Activated T-cell treated with anti-CD3 and anti-CD28 coated beads, Interleukin-2, amount 50 U/mL, for 1 hour (primary cell): ENCODE measurements around the gene RSPH1.
A peak's percentile ranks its signal among the peaks of the same experiment; 100 is the strongest.

Experiments used
- DNase-seq: peaks from one replicate; pipeline ENCODE4 v3.0.0-alpha.2; 2020

Gene RSPH1

GRCh38 chr21:42443181-42443785 lies 52.7 kb downstream of the RSPH1 start:
- peak; percentile 10 for DNase-seq

DNA sequence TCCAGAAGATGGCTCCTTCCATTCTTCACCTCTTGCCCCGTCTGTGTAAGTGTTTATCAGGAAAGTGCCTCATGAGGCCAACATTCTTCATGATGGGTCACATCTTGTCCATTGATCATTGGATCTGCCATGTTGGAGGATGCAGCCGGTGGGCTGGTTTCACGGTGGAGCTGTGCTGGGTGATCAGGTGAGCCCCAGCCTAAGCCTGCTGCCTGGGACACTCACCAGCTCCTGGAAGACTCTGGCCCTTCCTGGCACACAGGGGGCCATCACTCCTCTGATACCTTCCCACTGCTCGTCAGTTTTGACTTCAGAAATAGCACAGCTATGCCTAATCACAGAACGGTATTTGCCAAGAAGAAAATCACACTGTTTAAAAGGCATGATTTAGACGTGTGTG lies 54.1 kb downstream of the RSPH1 start:
- DNase-seq, result no peak

GRCh38 chr21:42440187-42440792 lies 55.7 kb downstream of the RSPH1 start:
- DNase-seq, result no peak

DNA sequence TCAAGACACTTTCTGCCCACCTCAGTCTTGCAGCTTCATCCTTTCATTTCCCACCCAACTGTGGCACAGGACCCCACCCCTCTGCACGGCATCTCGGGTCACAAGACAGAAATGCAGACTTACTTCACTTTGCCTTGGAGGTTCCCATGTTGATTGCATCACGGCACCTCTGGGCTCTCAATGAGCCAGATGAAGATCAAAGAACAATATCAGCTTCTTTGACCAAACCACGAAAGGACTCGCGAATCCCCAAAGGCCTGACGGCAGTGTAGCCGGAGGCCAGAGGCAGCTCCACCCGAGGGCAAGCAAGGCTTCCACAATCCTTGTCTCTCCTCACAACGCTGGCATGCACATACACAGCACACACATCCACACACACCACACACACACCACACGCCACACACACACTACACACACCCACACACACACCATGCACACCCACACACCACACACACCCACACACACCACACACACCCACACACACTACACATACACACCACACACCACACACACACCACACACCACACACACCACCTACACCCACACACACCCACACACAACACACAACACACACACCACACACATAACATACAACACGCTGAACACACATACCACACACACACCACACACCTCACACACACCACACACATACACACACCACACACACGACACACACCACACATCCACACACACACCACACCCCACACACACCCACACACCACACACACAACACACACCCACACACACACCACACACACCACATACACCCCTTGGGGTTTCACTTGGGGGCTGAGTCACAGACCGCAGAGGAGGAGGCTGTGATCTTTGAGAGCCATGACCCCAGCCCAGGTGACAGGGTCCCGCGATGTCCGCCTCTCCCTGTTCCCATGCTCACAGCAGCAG lies 56.5 kb downstream of the RSPH1 start:
- no peak for DNase-seq

- no peak for DNase-seq
These were observed 57.5 kb downstream of the RSPH1 start for GRCh38 chr21:42438316-42439205.

DNA sequence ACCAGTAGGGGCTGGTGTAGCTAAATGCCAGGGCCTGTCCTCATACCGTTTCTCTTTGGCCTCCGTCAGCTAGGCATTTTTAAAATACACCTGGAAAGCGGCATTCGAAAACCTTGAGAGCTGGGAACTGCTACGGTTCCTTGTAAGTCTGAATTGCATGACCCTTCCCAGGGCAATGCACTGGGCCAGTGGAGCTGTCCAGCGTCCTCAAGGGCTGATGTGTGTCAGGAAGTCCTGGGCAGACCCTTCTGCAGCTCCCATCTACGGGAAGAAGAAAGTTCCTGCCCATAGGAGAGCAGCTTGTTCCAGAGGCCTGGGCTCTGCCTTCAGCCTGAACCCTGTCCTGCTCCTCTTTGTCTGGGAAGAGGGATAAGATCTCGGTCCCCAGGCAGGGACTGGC lies 58.2 kb downstream of the RSPH1 start:
- no peak for DNase-seq

- DNase-seq, result no peak
These were observed 59.1 kb downstream of the RSPH1 start for GRCh38 chr21:42436914-42437313.

- no peak for DNase-seq
These were observed 60.2 kb downstream of the RSPH1 start for GRCh38 chr21:42435833-42436232.

DNA sequence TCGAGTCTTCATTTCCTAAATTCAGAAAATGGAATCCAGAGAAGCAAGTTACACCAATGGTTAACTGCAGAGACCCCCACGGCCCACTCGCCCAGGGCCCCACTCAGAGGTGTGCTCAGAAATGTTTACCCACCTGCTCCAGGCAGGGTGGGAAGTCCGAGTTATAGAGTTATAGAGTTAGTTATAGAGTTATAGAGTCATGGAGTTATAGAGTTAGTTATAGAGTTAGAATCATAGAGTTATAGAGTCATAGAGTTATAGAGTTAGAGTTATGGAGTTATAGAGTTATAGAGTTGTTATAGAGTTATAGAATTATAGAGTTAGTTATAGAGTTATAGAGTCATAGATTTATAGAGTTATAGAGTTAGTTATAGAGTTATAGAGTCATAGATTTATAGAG lies 60.6 kb downstream of the RSPH1 start:
- DNase-seq, result no peak

GRCh38 chr21:42434884-42435283 lies 61.1 kb downstream of the RSPH1 start:
- DNase-seq, result no peak

DNA sequence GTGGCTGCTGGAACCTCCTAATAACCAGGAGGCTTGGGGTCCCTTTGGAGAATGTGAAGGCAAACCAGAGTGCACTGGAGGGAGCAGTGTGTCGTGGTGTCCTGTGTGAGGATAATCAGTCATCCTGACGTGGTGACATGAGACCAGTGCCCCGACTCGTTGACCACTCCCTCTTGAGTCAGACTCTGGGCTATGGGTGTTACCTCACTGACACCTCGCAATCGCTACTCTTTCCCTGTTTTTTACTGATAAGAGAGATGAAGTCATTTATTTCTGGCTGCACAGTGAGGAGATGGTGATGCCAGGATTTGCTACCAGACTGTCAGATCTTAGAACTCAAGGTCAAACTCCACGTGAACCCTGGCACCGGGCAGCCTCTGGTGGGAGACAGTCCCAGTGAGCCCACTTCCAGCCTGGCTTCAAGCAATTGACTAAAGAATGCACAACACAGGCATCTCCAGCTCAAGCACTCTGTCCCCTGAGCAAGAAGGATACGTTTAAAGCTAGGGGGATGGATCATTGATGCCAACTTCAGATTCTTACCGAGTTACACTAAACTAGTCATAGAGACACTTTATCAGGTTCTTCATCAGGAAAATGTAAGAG lies 62.0 kb downstream of the RSPH1 start:
- DNase-seq, result no peak

DNA sequence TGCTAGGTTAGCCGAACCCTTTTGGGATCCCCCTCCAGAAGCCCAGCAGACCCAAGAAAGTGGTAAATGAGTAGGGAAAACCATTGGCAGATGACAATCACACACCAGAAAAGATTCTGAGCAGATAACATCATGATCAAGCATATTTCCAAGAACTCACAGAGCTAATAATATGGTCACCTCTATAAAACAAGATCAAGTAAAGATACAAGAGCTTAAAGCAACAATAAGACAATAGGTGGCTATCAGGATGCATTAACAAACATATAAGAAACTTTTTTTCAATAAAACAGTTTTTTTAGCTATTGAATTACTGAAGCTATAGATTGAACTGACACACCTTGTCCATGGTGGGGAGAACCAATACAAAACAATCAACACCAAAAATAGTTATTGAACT lies 63.3 kb downstream of the RSPH1 start:
- DNase-seq, result no peak

DNA sequence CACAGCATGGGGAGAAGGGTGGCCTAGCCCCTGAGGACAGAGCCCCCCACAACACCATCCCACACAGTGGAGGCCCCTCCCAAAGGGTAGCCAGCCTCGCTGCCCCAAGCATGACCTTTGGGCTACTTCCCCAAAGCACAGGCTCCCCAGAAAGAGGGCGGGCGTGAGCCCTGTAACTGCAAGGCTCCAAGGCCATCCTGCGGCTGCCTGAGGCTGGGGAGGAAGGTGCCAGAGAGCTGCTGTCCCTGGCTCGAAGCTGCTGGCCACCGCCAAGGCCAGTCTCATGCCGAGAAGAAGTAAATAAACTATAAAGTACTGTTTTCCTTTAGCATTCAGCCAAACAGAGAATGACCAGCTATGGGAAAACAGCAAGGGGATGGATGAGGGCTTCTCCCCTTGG lies 64.8 kb downstream of the RSPH1 start:
- no peak for DNase-seq

DNA sequence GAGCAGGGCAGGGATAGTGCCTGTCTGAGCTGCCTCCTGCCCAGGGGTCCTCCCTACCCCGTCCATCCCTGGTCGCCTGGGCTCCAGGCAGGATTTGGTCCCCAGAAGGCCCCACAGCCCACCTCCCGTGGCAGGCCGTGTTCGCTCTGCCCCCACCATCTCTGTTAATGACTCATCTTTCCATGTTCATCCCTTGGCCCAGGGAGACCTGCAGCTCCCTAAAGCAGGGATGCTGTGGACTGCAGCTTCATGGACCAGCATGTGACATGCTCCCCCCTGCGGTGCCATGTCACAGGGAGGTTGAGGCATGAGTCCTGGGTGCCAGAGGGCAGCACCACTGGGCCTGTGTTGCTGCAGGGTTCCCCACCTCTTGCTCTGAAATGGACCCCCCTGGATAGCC lies 65.5 kb downstream of the RSPH1 start:
- DNase-seq, result no peak

DNA sequence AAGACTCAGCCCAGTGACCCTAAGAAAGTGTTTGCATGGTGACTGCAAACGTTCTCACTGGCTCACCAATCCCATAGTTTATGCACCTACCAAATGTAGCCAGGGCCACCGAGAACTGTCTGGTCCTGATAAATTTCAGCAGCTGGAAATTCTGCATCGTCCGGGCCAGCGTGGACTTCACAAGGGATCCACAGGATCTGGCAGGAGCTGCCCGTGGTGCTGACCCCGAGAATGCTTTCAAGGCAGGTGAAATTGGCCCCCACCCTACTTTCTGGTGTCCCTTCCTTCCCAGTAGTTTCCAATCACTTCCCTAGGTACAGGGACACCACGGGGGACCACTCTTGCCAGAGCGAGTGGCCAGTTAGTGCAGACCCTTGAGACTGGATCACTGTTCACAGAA lies 66.2 kb downstream of the RSPH1 start:
- peak; percentile 10 for DNase-seq

- peak; percentile 9 for DNase-seq
These were observed 67.0 kb downstream of the RSPH1 start for GRCh38 chr21:42429021-42429420.

GRCh38 chr21:42427809-42428419 lies 68.1 kb downstream of the RSPH1 start:
- DNase-seq, result peak; percentile 12

- no peak for DNase-seq
These were observed 69.0 kb downstream of the RSPH1 start for GRCh38 chr21:42426876-42427480.

DNA sequence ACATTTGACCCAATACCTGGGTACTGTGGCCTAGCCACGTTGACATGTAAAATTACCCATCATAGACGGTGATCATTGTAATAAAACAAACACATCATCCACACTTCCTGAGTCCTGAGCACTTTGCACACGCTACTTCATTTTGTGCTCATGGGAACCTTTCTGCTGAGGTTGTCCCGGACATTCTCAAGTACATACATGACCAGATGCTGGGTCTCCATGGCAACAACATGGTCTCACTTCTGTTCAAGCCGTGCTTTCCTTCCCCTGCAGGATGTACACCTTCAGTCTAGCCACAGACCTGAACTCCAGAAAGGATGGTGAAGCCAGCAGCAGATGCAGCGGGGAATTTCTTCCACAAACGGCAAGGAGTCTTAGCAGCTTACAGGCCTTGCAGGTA lies 69.6 kb downstream of the RSPH1 start:
- no peak for DNase-seq

DNA sequence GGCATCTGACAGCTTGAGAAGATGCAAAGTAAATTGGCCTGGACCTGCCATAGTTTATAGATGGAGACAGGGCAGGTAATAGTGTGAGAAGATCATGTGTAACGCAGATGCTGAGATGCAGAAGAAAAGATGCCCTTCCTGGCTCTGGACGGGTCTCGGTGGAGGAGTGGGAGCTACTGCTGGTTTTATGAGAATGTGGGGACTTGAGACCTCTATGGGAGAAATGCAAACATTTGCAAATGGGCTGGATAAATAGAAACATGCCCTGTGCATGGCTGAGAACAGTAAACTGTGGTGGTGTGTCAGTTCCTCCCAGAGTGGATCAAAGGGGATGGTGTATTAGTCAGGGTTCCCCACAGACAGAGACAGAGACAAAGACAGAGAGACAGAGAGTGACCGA lies 70.4 kb downstream of the RSPH1 start:
- DNase-seq, result no peak

DNA sequence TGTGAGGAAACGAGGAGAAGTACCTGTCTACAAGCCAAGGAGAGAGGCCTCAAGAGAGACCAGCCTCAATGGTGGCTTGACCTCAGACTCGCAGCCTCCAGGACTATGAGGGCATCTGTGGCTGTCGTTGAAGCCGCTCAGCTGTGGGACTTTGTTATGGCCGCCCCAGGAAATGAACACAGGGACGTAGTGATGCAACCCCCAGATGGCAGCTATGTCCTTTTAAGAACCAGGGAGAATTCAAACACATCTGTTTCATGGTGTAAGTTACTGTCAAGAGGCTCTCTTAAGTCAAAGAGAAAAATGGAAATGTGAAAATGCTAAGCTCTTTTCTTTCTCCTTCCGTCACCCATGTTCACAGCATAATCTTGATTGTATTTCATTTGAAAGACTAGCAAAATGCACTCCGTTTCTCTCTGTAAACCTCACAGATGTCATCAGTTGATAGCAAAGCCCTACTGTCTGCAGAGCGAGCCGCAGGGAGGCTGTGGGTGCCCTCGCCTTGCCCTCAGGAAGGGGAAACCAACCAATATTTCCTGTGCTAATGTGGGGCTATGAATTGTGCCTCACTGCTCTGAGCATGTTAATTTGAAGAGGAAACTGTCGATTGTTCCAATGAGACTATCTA lies 71.0 kb downstream of the RSPH1 start:
- DNase-seq, result peak; percentile 75
